HepG2 (cell line): ENCODE results near the gene ZNF629. TPM values are rescaled to one million over a fixed set of nuclear protein-coding genes. Genes with fewer than 3 reads are reported as not detected.

Experiments used
- ELF1 ChIP-seq: sonication (generic); formaldehyde crosslinking; IDR thresholded peaks from 2 replicates; pipeline ENCODE4 v1.4.0; 2020; ENCODE audit warnings: missing genetic modification reagents
- RNF2 ChIP-seq: fragments of 450-650 bp; conservative IDR thresholded peaks from 2 replicates; pipeline ENCODE4 v1.6.1; 2016; ENCODE audit warnings: low read depth
- TCF7L2 ChIP-seq: IDR thresholded peaks from 2 replicates; pipeline ENCODE4 v1.6.1; 2011; ENCODE audit warnings: mild to moderate bottlenecking, low read depth, low read length, moderate library complexity
- WIZ ChIP-seq: sonication (generic); formaldehyde crosslinking; IDR thresholded peaks from 2 replicates; pipeline ENCODE4 v1.5.1; 2020; ENCODE audit warnings: mild to moderate bottlenecking, missing genetic modification reagents
- ZBTB2 ChIP-seq: sonication (generic); formaldehyde crosslinking; IDR thresholded peaks from 2 replicates; pipeline ENCODE4 v1.8.0; 2022; ENCODE audit warnings: low read depth, missing genetic modification reagents
- ZBTB46 ChIP-seq: sonication (generic); formaldehyde crosslinking; IDR thresholded peaks from 2 replicates; pipeline ENCODE4 v1.4.0; 2020; ENCODE audit warnings: mild to moderate bottlenecking, missing genetic modification reagents, borderline replicate concordance
- ZNF143 ChIP-seq: sonication (generic); formaldehyde crosslinking; IDR thresholded peaks from 2 replicates; pipeline ENCODE4 v1.4.0; 2020; ENCODE audit warnings: missing genetic modification reagents
- ZNF407 ChIP-seq: sonication (generic); formaldehyde crosslinking; IDR thresholded peaks from one replicate; pipeline ENCODE4 v1.5.1; 2020; ENCODE audit warnings: mild to moderate bottlenecking, missing genetic modification reagents; ENCODE audit errors: not compliant biosample characterization
- ZNF7 ChIP-seq: IDR thresholded peaks from 2 replicates; pipeline ENCODE4 v1.6.1; 2016; ENCODE audit warnings: missing biosample characterization, missing genetic modification reagents
- ZNF710 ChIP-seq: sonication (generic); formaldehyde crosslinking; IDR thresholded peaks from 2 replicates; pipeline ENCODE4 v1.5.0; 2020; ENCODE audit warnings: mild to moderate bottlenecking, missing genetic modification reagents, borderline replicate concordance
- polyA plus RNA-seq, 8 experiments: library from polyadenylated mRNA; depleted of rRNA in 3 of 8; stranded (reverse) in 7 of 8; unstranded in 1 of 8; fragments of >200 nt; fragmentation: Illumina TruSeq in 4 of 8; extraction: Trizol in 4 of 8; gene quantifications; 2 replicates each; pipeline versions ENCODE4 v1.2.1 to v1.2.3, GENCODE V29; 2011 to 2016; ENCODE audit warnings: low read depth in 4 of 8, missing spikeins in 1 of 8, mixed read lengths in 1 of 8; ENCODE audit not compliant: insufficient read depth in 1 of 8
- total RNA-seq, 5 experiments: library from RNA; depleted of rRNA; stranded (reverse); fragments of >200 nt; fragmentation: Illumina TruSeq; extraction: Trizol; gene quantifications; 2 replicates each; pipeline ENCODE4 v1.2.3, GENCODE V29; 2016; ENCODE audit warnings: low read depth in 1 of 5
- TF ChIP-seq, protein P1 (sequence below): sonication (generic); formaldehyde crosslinking; IDR thresholded peaks from 2 replicates; pipeline ENCODE4 v1.8.0; 2022; ENCODE audit warnings: missing genetic modification reagents, mild to moderate bottlenecking, borderline replicate concordance

Gene ZNF629
- total and polyA plus RNA-seq, 2 of the 13 experiments (the other 11 are each of a cell fraction or from before 2014, with no cell fraction given): 6.1 to 16.5 TPM

DNA sequence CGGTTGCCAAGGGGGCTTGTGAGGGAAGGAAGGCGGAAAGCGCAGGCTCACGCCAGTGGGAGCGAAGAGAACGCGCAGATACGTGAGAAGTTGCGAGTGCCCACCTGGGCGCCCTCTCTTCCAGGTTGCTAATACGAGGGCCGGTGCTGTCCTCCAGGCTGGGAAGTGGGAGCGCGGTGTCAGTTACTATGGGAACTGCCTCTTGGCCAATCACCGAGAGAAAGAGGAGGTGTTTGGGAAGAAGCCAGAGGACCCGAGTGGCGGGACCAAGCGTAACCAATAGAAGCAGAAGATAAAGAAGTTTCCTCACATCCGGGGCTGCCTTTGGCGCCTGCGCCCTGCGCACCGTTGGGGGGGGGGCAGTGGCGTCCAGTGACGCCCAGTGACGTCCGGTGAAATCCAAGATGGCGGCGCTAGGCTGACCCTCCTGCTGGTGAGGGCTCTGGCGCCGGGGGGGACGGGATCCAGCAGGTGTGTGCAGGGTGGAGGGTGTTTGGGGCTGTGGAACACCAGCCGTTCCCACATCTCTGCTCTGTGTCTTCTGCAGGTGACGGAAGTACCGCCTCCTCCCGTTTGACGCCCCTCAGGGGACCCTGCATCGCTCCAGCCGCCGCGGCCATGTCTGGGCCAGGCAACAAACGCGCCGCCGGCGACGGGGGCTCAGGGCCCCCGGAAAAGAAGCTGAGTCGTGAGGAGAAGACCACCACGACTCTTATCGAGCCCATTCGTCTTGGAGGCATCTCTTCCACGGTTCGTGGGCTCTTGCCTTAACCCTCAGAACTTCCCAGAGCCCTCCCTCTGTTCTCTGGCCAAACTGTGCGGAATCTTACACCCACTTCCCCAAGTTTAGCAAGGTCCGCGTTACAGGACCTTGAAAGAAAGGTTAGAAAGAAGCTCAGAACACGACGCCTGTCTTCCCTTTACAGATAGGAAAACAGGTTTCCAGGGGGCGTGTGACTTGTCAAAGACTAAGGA lies 24.8 kb downstream of the ZNF629 start, which contains the start of the genes CFAP119 and RNF40 (continued):
- TF ChIP-seq ZBTB46 (CRISPR knock-in tag): no peak
- TF ChIP-seq ZNF710 (CRISPR knock-in tag): no peak; the same call in 1 of the 2 replicates
- no peak for TF ChIP-seq RNF2
- TF ChIP-seq ZNF407 (CRISPR knock-in tag): peak; percentile 34
- TF ChIP-seq ZBTB2 (CRISPR knock-in tag): no peak
- TF ChIP-seq, protein P1, sequence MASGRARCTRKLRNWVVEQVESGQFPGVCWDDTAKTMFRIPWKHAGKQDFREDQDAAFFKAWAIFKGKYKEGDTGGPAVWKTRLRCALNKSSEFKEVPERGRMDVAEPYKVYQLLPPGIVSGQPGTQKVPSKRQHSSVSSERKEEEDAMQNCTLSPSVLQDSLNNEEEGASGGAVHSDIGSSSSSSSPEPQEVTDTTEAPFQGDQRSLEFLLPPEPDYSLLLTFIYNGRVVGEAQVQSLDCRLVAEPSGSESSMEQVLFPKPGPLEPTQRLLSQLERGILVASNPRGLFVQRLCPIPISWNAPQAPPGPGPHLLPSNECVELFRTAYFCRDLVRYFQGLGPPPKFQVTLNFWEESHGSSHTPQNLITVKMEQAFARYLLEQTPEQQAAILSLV (CRISPR knock-in tag): peak; percentile 44; the same call in 1 of the 2 replicates
- peak; percentile 67 for TF ChIP-seq ELF1 (CRISPR knock-in tag)
- TF ChIP-seq WIZ (CRISPR knock-in tag): 0 out of 2 replicates have a peak, but pooled peaks have one; percentile 37
- TF ChIP-seq ZNF143 (CRISPR knock-in tag): peak; percentile 70
- TF ChIP-seq TCF7L2: no peak
- no peak for TF ChIP-seq ZNF7 (CRISPR knock-in tag)
